ENCODE measurements around the gene ACOT7.
"Not testable (repeated sequence)": the region's sequence is repeated elsewhere in the genome, so short reads cannot be mapped to it uniquely, and the experiment has no call there.

The ACOT7 gene

DNA sequence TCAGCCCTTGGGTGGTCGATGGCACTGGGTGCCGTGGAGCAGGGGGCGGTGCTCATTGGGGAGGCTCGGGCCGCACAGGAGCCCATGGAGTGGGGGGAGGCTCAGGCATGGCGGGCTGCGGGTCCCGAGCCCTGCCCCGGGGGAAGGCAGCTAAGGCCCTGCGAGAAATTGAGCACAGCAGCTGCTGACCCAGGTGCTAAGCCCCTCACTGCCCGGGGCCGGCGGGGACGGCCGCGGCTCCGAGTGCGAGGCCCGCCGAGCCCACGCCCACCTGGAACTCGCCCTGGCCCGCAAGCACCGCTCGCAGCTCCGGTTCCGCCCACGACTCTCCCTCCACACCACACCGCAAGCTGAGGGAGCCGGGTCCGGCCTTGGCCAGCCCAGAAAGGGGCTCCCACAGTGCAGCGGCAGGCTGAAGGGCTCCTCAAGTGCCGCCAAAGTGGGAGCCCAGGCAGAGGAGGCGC, 2.2 kb upstream of the ACOT7 start:
- not testable (repeated sequence) for DNase-seq

- DNase-seq, result peak in 1 of 2 donors; percentile 15
These were observed 1.6 kb upstream of the ACOT7 start for GRCh38 chr1:6395130-6395529.

DNA sequence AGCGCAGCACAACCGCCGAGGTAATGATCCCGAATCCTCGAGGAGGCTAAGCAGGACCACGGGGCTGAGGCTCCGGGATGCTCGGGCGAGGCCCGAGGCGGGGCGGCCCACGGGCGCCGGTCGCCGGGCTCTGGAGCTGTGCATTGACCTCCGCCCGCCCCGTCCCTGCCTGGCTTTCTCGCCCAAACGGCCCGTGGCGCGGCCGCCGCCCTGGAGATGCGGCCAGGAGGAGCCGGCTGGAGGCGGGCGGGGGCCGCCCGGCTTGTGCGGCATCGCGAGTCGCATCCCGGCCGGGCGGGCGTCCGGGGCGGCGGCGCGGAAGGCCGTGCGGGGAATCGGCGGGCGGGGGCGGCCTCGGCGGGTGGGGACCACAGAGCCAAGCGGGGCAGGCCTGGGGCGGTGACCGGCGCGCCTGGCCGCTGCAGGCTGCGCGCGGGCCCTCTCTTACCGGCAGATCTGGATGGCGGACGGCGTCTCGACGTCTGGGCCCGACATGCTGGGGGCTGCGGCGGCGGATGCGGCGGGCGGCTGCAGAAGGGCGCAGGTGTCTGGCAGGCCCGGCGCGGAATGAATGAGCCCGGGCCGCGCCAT, 663 bp downstream of the ACOT7 start:
- no peak for DNase-seq

DNA sequence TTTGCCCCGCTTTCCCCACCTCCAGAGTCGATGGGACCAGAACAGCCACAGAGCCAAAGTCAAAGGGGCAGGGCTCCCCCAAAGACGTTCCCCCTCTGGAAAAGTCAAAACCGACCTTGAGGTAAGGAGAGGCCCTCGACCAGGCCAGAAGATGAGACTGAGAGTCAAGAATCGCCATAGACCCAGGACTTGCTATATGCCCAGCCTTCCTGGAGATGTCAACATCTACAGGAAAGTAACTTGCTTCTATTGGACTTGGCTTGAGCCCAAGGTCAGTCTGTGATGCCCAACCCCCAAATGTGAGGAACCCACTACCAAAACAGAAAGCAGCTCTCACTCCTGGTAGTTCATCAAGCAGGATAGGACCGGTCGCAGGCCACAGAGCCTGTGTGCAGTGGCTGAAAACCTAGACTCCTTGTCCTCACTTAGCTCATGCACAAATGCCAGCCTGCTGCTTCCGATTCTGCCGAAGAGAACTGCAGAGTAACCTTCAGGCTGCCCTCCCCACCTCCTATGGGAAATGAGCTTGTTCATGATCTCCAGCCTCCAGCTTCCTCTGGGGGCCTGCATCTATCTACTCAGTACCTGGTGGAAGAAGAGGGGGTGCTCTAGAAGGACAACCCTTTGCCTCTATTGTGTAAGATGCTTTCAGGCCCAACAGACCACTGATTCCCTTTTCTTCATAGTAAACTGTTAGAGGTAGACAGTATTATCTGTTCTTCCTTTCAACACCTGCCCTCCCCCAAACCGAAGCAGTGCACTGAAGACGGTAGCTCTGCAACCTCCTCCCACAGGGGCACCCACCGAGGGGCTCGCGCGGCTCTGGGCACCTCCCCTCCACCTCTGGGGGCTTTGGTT, 1.4 kb downstream of the ACOT7 start:
- no peak for DNase-seq

DNA sequence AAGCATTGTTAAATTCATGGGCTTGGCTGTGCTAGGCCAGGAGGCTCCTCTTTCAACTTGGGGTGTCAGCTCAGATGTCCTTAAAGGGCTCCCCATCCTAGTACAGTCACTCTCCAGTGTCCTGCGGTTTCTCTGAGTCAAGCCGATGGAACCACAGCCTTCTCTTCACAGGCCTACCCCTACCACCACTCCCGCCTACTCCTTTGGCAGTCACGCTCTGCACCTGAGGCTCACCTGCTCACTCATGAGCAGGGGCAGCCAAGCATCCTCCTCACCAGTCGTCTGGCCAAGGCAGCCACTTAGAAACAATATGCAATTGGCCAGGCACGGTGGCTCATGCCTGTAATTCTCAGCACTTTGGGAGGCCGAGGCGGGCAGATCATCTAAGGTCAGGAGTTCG, 3.6 kb downstream of the ACOT7 start:
- no peak for DNase-seq

- DNase-seq, result no peak
These were observed 7.1 kb downstream of the ACOT7 start for GRCh38 chr1:6386371-6386949.

GRCh38 chr1:6385488-6386191, 7.9 kb downstream of the ACOT7 start:
- DNase-seq, result no peak

DNA sequence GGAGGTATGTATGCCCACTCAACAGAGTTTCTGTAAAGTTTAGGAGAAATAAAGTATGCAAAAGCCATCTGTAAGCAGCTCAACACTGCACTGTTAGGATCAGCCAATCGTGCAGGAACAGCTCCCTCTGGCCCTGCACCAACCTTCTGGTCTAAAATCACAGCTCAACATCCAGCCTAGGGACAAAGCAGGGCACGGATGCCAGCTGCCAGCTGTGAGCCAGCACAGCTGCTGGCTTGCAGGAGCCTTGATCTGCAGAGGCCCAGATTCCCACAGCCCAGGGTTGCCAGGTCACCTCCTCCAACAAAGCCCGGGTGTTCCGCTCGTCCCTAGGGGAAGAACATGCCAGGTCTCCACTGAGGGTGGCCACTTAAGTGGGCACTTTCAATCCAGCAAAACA, 8.6 kb downstream of the ACOT7 start:
- DNase-seq, result no peak

DNA sequence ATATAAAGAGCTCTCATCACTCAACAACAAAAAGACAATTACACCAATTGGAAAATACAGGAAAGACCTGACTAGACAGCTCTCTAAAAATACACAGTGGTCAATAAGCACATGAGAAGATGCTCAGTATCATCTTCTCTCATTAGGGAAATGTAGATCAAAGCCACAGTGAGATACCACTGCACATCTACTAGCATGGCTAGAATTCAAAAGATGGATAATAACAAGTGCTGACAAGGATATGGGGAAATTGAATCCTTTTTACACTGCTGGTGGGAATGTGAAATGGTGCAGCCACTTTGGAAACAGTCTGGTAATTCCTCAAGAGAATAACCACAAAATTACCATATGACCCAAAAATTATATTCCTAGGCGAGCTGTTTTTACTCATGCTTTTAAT, 9.4 kb downstream of the ACOT7 start:
- DNase-seq, result no peak

- no peak for DNase-seq
These were observed 13.5 kb downstream of the ACOT7 start for GRCh38 chr1:6380037-6380436.

DNA sequence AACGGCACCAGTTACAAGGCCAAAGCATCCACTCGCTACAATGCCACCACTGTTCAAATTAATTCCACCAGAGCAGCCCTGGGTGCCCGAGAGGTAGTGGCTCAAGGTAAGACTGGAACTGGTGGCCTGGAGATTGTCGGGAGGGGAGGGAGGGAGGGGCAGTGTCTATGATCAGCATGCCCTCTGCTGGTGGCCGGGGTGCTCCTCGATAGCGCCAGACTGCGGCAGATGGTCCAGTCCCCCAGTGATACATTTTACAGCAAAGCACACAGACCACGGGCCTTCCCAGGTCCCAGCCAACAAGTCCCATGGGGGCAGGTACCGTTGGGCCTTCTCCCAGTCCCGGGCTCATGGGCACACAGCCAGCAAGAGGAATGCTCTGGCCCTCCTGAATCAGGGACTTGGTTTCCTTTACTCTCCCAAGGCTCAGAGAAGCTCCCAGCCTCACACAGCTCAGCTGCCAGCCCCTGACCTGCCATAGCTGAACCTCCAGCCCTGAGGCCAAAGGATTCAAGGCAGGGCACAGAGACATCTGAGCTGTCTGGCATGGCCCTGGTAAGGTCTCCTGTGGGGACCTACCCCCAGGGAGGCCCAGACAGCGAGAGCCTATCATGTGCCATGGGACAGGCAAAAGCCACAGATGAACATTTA, 15.3 kb downstream of the ACOT7 start:
- DNase-seq, result no peak

- no peak for DNase-seq
These were observed 19.4 kb downstream of the ACOT7 start for GRCh38 chr1:6373961-6374720.

- not testable (repeated sequence) for DNase-seq
These were observed 21.3 kb downstream of the ACOT7 start for GRCh38 chr1:6372236-6372635.

DNA sequence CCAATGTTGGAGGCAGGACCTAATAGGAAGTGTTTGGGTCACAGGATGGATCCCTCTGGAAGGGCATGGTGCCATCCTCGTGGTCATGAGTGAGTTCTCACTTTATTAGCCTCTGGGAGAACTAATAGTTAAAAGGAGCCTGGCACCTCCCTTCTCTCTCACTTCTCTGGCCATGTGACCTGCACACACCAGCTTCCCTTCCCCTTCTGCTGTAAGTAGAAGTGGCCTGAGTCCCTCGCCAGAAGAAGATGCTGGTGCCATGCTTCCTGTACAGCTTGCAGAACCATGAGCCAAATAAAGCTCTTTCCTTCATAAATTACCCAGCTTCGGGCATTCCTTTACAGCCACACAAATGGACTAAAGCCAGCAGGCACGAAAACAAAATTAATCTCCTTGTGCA, 23.6 kb downstream of the ACOT7 start:
- no peak for DNase-seq

GRCh38 chr1:6367381-6368012, 26.1 kb downstream of the ACOT7 start:
- DNase-seq, result no peak

- peak; percentile 71 to 80 for DNase-seq
These were observed 28.5 kb downstream of the ACOT7 start for GRCh38 chr1:6365047-6365446.

- peak; percentile 43 to 50 for DNase-seq
These were observed 30.3 kb downstream of the ACOT7 start for GRCh38 chr1:6363085-6363884.

- DNase-seq, result no peak
These were observed 32.3 kb downstream of the ACOT7 start for GRCh38 chr1:6361124-6361775.

DNA sequence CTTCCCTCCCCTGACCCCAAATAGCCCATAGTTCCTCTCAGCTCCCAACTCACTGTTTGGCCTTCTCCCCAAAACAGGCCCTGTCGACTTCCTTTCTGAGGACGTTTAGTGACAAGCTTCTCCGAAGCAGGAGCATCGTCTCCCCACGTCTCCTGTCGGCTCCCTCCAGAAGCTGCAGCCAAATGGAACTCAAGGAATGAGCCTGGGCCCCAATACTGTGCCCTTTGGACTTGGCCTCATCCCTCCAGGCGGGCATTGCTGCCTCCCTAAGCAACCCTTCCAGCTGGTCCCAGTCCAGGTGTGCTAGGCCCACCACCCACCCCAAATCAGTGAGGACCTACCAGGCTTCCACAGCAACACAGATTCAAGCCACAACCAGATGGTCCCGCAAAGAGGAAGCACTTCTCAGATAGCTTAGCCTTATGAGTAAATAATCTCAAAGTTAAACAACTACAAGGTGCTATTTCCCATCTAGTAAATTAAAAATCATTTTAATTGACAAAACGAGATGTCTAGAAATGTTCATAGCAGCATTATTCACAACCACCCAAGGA, 33.0 kb downstream of the ACOT7 start:
- no peak for DNase-seq

DNA sequence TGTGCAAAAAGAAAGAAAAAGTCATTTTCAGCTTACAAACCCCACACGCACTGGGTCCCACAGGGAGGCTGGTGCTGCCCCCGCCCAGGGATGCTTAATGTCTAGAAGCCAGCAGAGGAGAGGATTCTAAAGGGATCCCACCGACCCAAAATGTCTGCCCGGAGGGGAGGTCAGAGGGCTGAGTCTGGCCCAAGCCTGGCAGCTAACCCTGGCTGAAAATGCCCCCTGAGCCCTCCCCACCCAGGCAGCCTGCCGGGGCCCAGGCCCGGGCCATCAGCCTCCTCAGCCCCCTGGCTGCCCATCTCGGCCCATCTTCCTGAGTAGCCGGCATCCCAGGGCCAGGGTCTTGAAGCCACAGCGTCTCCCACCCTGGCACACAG, 33.5 kb downstream of the ACOT7 start:
- DNase-seq, result no peak

Measured in CD4-positive, alpha-beta T cell treated with Interferon alpha-2 for 1 hour (primary cell).